SU-DHL-6 (cell line): ENCODE data around the gene APOL6.

ENCODE experiments used
- CTCF ChIP-seq: fragments of 200-600 bp; sonication (generic); IDR thresholded peaks from one replicate; pipeline ENCODE4 v1.5.1; 2017; ENCODE audit warnings: antibody characterized with exemption, mild to moderate bottlenecking, low read length, moderate library complexity; ENCODE audit not compliant: insufficient read depth, poor library complexity, severe bottlenecking
- EZH2phosphoT487 ChIP-seq: fragments of 200-600 bp; sonication (generic), shearing (Covaris generic); conservative IDR thresholded peaks from 2 replicates; pipeline ENCODE4 v1.6.1; 2018; ENCODE audit warnings: mild to moderate bottlenecking, antibody characterized with exemption, low read length, moderate library complexity, mixed read lengths

- TF ChIP-seq CTCF, result no peak
- no peak for TF ChIP-seq EZH2phosphoT487
Measured at GRCh38 chr22:35638001-35638400, 10.2 kb upstream of the APOL6 start.
